ENCODE data around the gene LRP1B.

LRP1B gene

DNA sequence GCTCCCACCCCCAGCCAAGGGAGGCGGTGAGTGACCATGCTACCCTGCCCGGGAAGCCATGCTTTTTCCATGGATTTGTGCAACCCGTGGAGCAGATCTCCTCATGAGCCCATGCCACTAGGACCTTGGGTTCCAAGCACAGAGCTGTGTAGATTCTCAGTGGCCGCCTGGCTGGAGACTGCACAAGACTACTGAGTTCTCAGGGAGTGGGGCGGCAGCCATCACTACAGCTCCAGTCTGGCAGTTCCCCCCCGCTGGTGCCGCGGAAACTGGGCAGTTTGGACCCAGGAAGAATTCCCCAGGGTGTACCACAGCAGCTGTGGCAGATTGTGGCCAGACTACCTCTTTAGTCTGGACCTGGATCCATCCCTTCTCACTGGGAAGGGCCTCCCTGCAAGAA lies 470.6 kb downstream of the LRP1B start:
- DNase-seq (ENCODE audit: low spot score) = no peak

DNA sequence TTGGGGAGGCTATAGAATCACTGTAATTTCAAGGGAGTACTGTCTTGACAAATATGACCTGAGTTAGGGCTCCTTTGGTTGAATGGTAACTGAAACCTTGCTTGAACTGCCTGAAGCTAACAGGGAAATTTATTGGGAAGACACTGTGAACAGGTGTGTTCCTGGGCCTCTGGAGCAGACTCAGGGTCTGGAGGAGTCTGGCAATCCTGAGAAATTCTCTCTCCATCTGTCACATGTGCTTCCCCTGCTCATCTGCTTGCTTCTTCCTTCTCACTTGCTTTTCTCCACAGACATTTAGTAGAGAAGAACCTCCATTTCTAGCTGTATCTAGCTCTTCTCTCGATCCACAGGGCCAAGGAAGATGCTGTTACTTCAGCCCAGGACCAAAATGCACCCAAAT lies 476.5 kb downstream of the LRP1B start:
- no peak for DNase-seq (ENCODE audit: low spot score)

DNA sequence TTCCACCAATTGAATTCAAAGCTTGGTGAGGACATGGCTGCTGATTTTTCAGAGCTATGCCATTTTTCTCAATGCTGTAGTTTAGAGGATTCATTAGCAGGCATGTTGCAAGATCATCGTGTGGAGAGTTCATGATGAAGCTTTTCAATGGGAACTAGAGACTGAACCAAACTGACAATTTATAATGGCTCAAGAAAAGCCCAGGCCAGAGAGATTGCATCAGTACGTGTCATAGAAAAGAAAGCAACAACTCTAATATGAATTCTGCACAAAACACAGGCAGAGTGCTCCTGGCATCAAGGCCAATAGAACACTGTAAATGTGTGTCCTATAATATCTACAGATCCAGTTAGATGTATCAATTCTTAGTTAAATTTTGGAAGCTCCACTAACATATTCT lies 477.6 kb downstream of the LRP1B start:
- no peak for DNase-seq (ENCODE audit: low spot score)

GRCh38 chr2:141652308-141652707 lies 478.5 kb downstream of the LRP1B start:
- no peak for DNase-seq (ENCODE audit: low spot score)

DNA sequence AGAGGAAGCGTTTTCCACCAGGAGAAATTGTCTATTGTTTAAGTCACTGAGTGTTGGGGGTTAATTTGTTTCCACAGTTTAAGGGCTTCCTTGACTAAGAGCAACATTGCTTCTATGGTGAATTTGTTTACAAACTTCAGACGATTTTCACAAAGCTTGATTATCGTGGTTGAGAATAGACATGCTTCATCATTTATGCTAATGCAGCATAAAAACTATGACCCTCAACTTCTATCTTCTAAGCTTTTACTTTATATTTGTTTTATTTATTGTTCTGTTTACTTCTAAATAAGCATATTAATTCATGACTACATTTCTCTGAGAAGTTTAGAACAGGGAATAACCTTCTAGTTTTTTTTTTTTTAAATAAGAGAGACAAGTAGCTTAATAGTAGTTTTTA lies 483.5 kb downstream of the LRP1B start:
- DNase-seq (ENCODE audit: low spot score) = no peak

GRCh38 chr2:141641462-141641861 lies 489.4 kb downstream of the LRP1B start:
- no peak for DNase-seq (ENCODE audit: low spot score)

- no peak for DNase-seq (ENCODE audit: low spot score)
Measured at GRCh38 chr2:141639809-141640208, 491.0 kb downstream of the LRP1B start.

DNA sequence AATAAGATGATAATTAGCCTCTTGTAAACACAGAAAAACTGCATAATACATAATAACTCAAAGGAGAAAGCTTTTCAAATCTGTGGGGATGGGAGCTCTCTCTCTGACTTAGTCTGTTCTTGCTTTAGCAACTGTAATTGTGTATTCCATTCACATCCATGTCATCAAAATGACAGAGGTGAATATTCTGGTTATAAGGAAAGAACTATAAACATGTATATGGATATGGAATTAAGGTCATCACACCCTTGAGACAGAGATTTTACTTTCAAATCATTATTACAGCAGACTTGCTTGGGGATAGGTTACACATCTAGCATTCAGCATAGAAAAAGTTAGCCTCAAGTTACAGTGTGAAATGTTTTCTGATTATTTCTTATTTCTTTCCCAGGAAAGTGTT lies 497.7 kb downstream of the LRP1B start:
- DNase-seq (ENCODE audit: low spot score) = no peak

DNA sequence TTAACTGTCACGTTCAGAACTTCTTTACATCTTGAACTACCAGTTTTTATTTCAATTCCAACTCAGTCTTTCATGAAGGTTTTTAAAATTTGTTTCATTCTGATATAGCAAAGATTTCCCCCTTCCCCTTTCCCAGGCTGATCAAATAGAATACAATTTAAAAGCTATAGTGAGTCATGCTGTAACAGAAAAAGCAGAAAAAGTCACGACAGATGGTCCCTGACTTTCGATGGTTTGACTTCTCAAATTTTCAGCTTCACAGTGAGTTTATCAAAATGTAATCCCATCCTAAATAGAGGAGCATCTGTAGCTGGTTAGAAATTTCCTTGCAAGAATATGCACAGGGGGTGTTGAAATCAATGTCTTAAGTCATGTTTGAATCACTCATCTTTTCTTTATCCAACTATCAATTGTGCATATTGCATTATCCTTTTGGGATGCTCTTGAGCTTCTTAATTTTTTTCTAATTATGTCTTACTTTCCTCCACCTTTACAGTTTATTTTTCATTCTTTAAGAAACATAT lies 500.3 kb downstream of the LRP1B start:
- no peak for DNase-seq (ENCODE audit: low spot score)

GRCh38 chr2:141620372-141620771 lies 510.4 kb downstream of the LRP1B start:
- no peak for DNase-seq (ENCODE audit: low spot score)

DNA sequence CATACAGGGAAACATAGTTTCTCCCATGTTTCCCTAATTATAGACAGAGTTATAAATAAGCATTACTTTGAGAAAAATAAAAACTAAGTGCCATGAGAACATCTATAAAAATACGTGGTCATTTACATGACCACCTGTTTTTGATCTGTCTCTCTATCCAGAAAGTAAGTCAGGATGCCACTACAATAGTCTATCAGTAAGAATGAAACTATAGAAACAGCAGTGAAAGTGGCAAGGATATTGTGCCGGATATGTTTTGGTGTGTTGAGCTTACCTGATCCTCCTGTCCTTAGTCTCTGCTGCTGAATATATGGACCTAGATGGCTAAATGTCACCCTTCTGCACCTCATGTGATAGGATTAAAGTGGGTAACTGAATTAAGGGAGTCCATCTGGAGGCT lies 512.4 kb downstream of the LRP1B start:
- no peak for DNase-seq (ENCODE audit: low spot score)

GRCh38 chr2:141611981-141612380 lies 518.8 kb downstream of the LRP1B start:
- DNase-seq (ENCODE audit: low spot score) = no peak

GRCh38 chr2:141611176-141611571 lies 519.6 kb downstream of the LRP1B start:
- no peak for DNase-seq (ENCODE audit: low spot score)

- no peak for DNase-seq (ENCODE audit: low spot score)
Measured at GRCh38 chr2:141610564-141611175, 520.1 kb downstream of the LRP1B start.

DNA sequence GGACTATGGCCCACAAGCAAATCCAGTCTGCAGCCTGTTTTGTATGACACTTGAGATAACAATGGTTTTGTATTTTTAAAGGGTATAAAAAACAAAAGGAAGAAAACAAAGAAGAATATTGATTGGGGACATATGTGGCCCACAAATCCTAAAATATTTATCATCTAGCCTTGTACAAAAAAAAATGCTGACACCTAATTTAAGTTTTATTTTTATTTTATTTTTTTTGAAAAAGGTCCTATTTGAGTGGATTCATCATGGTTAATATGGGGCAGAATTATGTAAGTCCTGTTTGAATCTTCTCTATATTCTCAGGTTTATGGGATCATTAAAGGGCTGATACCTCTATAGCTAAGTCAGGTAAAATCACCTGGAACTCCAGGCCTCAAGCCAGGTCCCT lies 525.7 kb downstream of the LRP1B start:
- no peak for DNase-seq (ENCODE audit: low spot score)

DNA sequence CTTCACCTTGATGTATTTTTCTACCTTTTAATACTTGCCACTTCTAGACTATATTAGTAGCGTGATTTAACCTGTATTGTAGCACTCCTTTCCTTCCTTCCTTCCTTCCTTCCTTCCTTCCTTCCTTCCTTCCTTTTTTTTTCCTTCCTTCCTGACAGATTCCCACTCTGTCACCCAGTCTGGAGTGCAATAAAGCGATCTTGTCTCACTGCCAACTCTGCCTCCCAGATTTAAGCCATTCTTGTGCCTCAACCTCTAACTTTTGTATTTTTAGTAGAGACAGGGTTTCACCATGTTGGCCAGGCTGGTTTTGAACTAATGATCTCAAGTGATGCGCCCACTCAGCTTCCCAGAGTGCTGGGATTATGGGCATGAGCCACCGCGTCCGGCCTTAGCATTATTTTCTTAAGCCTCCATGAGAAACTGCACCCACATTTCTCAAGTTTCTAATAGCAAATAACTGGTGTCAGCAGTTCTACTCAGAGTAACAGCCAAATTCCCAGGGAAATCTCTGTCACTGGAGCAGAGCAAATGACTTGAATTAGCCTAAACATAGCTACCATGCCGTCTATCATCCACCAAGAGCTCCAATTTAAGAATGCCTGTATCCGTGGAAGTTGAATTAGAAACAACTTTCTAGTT lies 529.2 kb downstream of the LRP1B start:
- DNase-seq (ENCODE audit: low spot score) = no peak

- no peak for DNase-seq (ENCODE audit: low spot score)
Measured at GRCh38 chr2:141599721-141600120, 531.1 kb downstream of the LRP1B start.

- DNase-seq (ENCODE audit: low spot score) = no peak
Measured at GRCh38 chr2:141598982-141599381, 531.8 kb downstream of the LRP1B start.

DNA sequence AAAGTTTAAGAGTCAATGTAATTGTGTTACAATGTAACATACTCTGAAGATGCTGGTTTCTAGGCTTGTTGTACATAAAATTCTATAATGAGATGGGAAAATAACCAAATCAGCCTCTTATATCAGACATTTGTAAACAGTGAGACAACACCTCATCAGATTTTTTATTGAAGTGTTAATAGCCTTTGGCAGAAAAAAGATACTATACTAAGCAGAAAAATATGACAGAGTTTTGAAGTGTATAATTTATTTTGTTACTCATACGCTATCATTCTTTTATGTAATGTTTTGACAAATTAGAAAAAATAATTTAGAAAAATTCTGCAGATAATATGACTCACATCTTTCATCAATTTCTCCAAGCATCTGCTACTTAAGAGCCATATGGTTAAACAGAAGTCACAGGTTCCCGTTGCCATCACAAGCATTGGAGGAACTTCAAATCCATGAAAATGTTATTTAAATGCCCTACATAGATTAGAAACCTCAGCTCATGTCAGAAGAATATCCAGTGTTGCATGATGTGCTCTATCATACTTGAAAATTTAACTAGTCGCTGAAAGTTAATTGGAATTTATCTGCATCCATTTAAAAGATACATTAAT lies 535.4 kb downstream of the LRP1B start:
- DNase-seq (ENCODE audit: low spot score) = no peak

- DNase-seq (ENCODE audit: low spot score) = no peak
Measured at GRCh38 chr2:141591787-141592186, 539.0 kb downstream of the LRP1B start.

- no peak for DNase-seq (ENCODE audit: low spot score)
Measured at GRCh38 chr2:141590620-141591019, 540.2 kb downstream of the LRP1B start.

- no peak for DNase-seq (ENCODE audit: low spot score)
Measured at GRCh38 chr2:141589314-141589713, 541.5 kb downstream of the LRP1B start.

DNA sequence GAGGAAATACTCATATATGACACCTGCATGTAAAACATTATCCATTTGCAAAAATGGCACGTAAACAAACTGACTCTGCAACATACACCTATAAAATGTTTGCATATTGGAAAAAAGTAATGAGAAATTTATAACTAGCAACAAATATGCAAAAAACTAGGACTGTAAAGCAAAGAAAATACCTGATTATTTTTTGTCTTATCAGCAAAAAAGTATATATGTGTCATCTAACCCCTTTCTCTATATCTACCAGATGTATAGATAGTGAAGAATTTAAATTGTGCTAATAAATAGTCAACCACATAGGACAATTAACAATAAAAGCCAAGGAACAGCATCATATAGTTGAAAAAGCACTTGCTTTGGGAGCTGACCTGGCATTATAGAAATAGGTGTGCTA lies 543.8 kb downstream of the LRP1B start:
- no peak for DNase-seq (ENCODE audit: low spot score)

DNA sequence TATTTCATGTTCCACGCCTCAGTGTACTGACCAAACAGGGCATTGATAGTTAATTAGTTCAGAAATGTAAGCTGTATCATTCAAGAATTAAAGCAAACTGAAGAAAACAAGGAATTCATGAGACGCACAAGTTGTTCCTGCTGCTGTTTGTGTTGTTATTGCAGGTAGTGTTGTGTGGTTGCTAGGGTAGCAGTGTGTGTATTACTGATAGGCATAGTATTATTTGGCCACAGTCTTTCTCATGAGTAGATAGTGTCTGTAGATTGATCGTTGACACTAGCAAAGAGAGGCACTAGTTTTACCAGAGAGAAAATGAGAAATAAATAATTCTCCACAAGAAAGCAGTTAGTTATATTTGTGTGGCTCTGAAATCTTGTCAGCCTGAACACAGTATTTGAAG lies 548.6 kb downstream of the LRP1B start:
- DNase-seq (ENCODE audit: low spot score) = no peak

All from HuH-7 (cell line).